ENCODE results near the gene PLEKHG7. TPM values are rescaled to one million over a fixed set of nuclear protein-coding genes. Genes with fewer than 3 reads are reported as not detected.
A peak's percentile ranks its signal among the peaks of the same experiment; 100 is the strongest.

Gene PLEKHG7
- total and polyA plus RNA-seq, 8 donors, result 0.29 to 2.7 (median 0.59) TPM; not detected in 2

DNA sequence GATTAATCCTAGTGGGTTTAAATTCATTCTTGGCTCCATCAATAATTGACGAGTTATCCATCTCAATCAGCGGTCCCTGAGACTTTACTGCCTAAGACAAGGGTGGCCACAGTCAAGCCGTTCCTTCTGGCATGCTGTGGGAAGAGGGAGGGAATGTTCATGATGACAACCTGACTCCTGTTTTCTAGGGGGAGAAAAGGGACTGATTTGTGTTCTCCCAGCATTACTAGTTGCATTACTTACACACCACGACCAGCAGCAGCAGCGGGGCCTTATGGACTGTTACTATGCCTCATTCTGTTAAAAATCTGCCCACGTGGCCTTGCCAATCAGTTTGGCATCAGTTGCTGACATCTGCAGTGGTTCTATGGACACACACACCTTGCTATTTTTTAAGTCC is 29.9 kb downstream of the PLEKHG7 start:
- no peak overlapping the region for H3K27ac ChIP-seq
- no peaks in the 10 kb centered on the region for H3K36me3 ChIP-seq
- no peaks in the 10 kb centered on the region for H3K9me3 ChIP-seq
- WGBS, 5 donors, result 79 to 91% (median 84%) methylated on average over 6 of the region's 6 CpGs
- DNase-seq, result no peak
- TF ChIP-seq POLR2A (IDR thresholded peaks at IDR 0.05) (no peak), POLR2AphosphoS5 (IDR thresholded peaks at IDR 0.05) (no peak), EP300 (IDR thresholded peaks at IDR 0.05) (no peak)
- TF ChIP-seq, protein P1, sequence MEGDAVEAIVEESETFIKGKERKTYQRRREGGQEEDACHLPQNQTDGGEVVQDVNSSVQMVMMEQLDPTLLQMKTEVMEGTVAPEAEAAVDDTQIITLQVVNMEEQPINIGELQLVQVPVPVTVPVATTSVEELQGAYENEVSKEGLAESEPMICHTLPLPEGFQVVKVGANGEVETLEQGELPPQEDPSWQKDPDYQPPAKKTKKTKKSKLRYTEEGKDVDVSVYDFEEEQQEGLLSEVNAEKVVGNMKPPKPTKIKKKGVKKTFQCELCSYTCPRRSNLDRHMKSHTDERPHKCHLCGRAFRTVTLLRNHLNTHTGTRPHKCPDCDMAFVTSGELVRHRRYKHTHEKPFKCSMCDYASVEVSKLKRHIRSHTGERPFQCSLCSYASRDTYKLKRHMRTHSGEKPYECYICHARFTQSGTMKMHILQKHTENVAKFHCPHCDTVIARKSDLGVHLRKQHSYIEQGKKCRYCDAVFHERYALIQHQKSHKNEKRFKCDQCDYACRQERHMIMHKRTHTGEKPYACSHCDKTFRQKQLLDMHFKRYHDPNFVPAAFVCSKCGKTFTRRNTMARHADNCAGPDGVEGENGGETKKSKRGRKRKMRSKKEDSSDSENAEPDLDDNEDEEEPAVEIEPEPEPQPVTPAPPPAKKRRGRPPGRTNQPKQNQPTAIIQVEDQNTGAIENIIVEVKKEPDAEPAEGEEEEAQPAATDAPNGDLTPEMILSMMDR (IDR thresholded peaks at IDR 0.05), result no peak
- peaks cover 0 to 10% (median 2%) of the 10 kb centered on the region in 4 donors for H3K4me1 ChIP-seq
- intact Hi-C loops (cut with DNase I; ENCODE audit: low total_unique reads), result no loop called here
- no peaks in the 10 kb centered on the region for H3K27me3 ChIP-seq
- H3K4me3 ChIP-seq, result no peak overlapping the region

DNA sequence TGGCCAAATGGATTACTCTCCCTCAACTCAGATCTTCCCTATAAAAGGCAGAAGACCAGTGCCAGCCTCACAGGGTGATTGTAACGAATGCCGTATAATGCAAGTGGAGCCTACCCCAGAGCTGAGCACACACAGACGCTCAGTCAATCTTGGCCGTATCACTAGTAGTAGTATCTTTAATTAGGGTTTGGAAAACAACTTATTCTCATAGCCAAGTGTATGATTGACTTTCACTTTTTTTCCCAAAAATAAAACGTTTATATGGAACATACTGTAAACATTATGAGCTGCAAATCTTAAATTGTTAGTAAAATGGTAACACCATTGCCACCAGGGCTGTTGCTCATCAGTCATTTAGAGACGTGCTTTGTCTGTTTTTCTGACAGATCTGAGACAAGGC is 30.4 kb downstream of the PLEKHG7 start:
- Histone ChIP-seq H3K9me3 (no peaks in the 10 kb centered on the region), H3K27me3 (no peaks in the 10 kb centered on the region), H3K4me3 (no peak overlapping the region), H3K4me1 (peaks cover 0 to 10% (median 2%) of the 10 kb centered on the region in 4 donors), H3K27ac (no peak overlapping the region), H3K36me3 (no peaks in the 10 kb centered on the region)
- TF ChIP-seq, protein P1 (IDR thresholded peaks at IDR 0.05), result no peak
- TF ChIP-seq EP300 (IDR thresholded peaks at IDR 0.05) (no peak), POLR2A (IDR thresholded peaks at IDR 0.05) (no peak), POLR2AphosphoS5 (IDR thresholded peaks at IDR 0.05) (no peak)
- intact Hi-C loops (cut with DNase I; ENCODE audit: low total_unique reads), result no loop called here
- DNase-seq, result no peak
- WGBS, 5 donors, result 73 to 81% (median 78%) methylated on average over 6 of the region's 6 CpGs

DNA sequence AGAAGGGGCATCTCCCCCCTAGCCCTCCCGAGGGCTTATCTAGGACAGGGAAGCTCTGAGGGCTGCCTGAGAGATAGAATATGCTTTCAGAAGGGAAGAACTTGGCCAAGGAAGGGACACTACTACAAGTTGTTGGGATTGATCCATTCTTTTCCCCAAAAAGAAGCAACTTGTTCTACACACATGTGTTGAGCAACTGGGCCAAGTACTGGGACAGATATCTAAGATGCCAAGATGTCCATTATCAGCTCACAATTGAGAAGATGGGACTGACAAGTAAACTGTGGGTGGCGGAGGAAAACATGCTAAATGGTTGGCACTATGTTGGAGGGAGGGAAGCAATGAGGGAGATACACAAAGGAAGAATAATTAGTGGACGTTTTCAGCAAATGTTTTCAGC is 30.9 kb downstream of the PLEKHG7 start:
- intact Hi-C loops (cut with DNase I; ENCODE audit: low total_unique reads), result no loop called here
- Histone ChIP-seq H3K9me3 (no peaks in the 10 kb centered on the region), H3K27ac (no peak overlapping the region), H3K36me3 (no peaks in the 10 kb centered on the region), H3K4me3 (no peak overlapping the region), H3K27me3 (no peaks in the 10 kb centered on the region), H3K4me1 (peaks cover 0 to 10% (median 2%) of the 10 kb centered on the region in 4 donors)
- DNase-seq, result no peak
- 58 to 66% (median 63%) methylated on average over 3 of the region's 3 CpGs for WGBS, 5 donors
- TF ChIP-seq, protein P1 (IDR thresholded peaks at IDR 0.05), result no peak

DNA sequence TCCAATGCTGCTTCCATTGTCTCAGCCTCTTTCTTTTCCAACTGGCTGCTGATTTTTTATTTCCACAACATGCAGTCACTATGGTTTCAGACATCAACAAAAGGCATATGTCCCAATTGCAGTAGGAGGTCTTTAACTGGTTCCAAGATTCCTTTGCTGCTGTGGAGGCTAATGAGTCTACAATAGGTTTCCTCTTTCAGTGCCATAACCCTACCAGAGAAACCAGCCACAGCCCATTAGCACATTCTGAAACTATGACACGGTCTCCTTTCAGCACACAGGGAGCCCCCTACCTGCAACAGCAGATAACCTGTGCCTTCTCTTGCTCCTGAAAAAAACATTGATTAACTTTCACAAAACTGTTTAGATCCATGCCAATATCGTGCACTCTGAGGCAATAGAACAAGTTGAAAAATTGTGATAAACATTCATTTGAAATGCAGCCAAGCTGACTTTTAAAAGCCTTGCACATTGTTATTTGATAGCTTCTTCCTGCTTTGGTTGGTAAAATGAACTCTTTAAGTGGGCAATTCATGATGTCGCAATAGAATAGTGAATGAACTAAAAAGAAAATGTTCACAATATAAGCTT is 32.4 kb downstream of the PLEKHG7 start:
- no peak overlapping the region for H3K4me3 ChIP-seq
- intact Hi-C loops (cut with DNase I; ENCODE audit: low total_unique reads), result no loop called here
- WGBS, 5 donors, result 24 to 46% (median 37%) methylated on average over 3 of the region's 3 CpGs
- peaks cover 0 to 10% (median 2%) of the 10 kb centered on the region in 4 donors for H3K4me1 ChIP-seq
- peak overlapping the region in 3 of 5 donors; percentile 26 to 47 (median 44) for H3K27ac ChIP-seq
- H3K36me3 ChIP-seq, result no peaks in the 10 kb centered on the region
- peak in 2 of 3 donors; percentile 6 to 8 for TF ChIP-seq POLR2AphosphoS5 (IDR thresholded peaks at IDR 0.05)
- TF ChIP-seq, protein P1 (IDR thresholded peaks at IDR 0.05), result no peak
- no peaks in the 10 kb centered on the region for H3K9me3 ChIP-seq
- DNase-seq, result peak in 1 of 2 donors; percentile 76
- no peaks in the 10 kb centered on the region for H3K27me3 ChIP-seq
